Measurements from ENCODE around the gene FLT3. TPM values are rescaled to one million over a fixed set of nuclear protein-coding genes. Genes with fewer than 3 reads are reported as not detected.

The FLT3 gene
- polyA plus RNA-seq, 1 experiment = not detected

DNA sequence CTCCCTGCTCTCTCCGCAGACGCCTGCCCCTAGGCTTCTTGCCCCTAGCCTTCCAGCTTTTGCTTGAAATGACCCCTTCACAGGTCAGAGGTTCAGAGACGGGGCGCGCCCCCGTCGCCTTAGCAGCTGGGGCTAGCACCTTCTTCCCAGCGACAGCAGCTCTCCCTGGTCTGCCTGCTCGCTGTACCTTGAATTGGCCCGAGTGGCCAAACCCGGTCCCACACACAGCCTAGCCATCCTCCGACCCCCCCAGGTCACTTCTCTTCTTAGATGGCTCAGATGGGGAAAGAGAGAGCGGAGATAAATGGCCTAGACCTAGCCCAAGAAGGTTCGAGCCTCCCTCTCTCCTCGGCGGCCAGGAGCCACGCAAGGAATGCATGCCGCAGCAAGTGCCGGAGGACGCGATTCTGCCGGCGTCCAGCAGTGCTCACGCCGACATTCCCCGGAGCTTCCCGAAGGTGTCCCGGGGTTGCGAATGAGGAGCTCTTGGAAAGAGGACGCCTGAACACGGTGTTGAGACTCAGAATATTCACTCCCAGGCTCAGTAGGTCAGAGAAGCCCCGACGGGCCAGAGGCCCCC is 132.6 kb downstream of the FLT3 start:
- H3K36me3 ChIP-seq (ENCODE audit: control insufficient read depth, insufficient read depth, low read length) = no peaks in the 10 kb centered on the region
- CTCF ChIA-PET = interaction anchor here (0.9 to 1.6 kb wide), 3 partner anchors 14 to 141 kb away, joined by 3 to 4 read pairs (median 3); no protein-coding TSS in a partner anchor

GRCh38 chr13:27967203-27967735 is 133.1 kb downstream of the FLT3 start:
- TF ChIP-seq CTCF (IDR thresholded peaks at IDR 0.05; ENCODE audit: insufficient read depth, low read depth, low read length) = no peak
- POLR2A ChIA-PET = no interaction called here
- Histone ChIP-seq H3K4me3 (ENCODE audit: low read depth, low read length) (no peak overlapping the region), H3K27me3 (ENCODE audit: control insufficient read depth, insufficient read depth, low read length) (peaks cover 76% of the 10 kb centered on the region), H3K36me3 (ENCODE audit: control insufficient read depth, insufficient read depth, low read length) (no peaks in the 10 kb centered on the region)
- CTCF ChIA-PET = interaction anchor here (1.1 to 1.6 kb wide), 2 partner anchors 16 to 140 kb away, joined by 3 read pairs; no protein-coding TSS in a partner anchor
- no peak for DNase-seq (ENCODE audit: low read depth)

More for the DNA sequence above, 132.6 kb downstream of the FLT3 start:
- no peak overlapping the region for H3K4me3 ChIP-seq (ENCODE audit: low read depth, low read length)
- DNase-seq (ENCODE audit: low read depth) = no peak
- TF ChIP-seq CTCF (IDR thresholded peaks at IDR 0.05; ENCODE audit: insufficient read depth, low read depth, low read length) = no peak
- H3K27me3 ChIP-seq (ENCODE audit: control insufficient read depth, insufficient read depth, low read length) = peaks cover 75% of the 10 kb centered on the region
- POLR2A ChIA-PET = no interaction called here

DNA sequence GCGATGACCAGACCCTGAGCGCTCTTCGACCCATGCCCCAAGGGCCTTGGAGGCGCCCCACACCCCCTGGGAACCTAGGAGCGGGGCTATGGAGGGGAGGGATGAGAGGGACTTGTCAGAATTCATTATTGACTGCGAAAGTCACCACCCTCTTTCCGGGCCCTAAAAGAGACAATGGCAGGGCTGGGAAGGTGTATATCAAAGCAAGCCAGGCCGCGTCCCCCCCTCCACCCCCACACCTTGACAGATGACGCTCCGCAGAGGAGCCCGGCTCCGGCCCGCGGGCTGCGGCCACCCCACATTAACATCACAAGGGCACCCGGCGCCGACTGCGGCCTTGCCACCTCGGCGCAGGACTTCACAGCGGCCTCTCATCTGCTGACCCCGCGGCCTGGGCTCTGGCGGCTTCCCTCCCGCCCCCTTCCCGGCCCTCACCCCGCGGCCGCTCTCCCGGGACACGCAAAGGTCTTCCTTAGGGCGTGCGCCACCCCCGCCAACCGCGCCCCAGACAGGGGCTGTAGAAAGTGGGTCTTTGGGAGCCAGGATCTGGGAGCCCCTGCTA is 133.7 kb downstream of the FLT3 start:
- H3K27me3 ChIP-seq (ENCODE audit: control insufficient read depth, insufficient read depth, low read length) = peaks cover 75% of the 10 kb centered on the region
- no peak overlapping the region for H3K4me3 ChIP-seq (ENCODE audit: low read depth, low read length)
- ChIA-PET POLR2A (no interaction called here), CTCF (interaction anchor here (1.1 to 1.6 kb wide), 2 partner anchors 16 to 140 kb away, joined by 3 read pairs; no protein-coding TSS in a partner anchor)
- H3K36me3 ChIP-seq (ENCODE audit: control insufficient read depth, insufficient read depth, low read length) = no peaks in the 10 kb centered on the region
- DNase-seq (ENCODE audit: low read depth) = no peak
- TF ChIP-seq CTCF (IDR thresholded peaks at IDR 0.05; ENCODE audit: insufficient read depth, low read depth, low read length) = no peak

DNA sequence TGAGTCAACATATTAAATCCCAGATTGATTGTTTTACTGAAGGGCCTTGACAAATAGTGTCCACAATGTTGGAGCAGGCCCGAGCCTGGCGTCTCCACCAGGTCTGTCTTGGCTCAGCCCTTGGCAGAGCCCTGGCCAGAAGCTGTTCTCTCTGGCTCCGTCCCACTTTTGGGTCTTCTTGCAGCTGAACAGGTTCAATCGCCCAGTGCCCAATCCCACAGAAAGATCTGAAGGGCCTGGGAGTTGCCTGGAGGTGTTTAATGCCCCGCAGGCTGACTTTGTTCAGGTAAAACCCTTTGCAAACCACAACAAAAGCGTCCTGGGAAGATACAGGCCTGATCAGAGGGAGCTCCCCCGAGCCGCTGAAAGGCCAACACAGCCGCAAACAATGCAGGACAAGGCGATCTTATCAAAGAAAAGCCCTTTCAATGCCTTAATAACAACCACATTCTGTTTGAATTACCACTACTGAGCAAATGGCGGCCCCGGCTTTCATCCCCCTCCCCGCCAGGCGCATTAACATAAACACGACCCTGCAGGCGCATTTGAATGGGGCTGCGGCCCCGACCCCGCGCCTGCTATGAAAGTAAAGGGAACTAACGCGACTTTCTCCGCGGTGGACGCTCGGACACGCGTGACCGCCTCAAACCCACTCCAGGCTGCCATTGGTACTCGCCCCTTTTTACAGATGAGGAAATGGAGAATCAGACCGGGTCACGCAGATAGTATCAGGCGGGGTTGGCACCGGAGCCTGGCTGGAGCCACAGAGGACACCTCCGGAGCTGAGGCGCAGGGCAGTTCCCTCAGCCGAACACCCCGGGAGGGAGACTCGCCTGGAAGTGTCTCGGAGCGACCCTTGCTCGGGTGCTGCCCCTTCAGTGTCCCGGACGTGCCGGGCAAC is 134.4 kb downstream of the FLT3 start:
- H3K27me3 ChIP-seq (ENCODE audit: control insufficient read depth, insufficient read depth, low read length) = peaks cover 75% of the 10 kb centered on the region
- DNase-seq (ENCODE audit: low read depth) = no peak
- no peaks in the 10 kb centered on the region for H3K36me3 ChIP-seq (ENCODE audit: control insufficient read depth, insufficient read depth, low read length)
- TF ChIP-seq CTCF (IDR thresholded peaks at IDR 0.05; ENCODE audit: insufficient read depth, low read depth, low read length) = no peak
- no peak overlapping the region for H3K4me3 ChIP-seq (ENCODE audit: low read depth, low read length)
- POLR2A ChIA-PET = no interaction called here
- CTCF ChIA-PET = no interaction called here

DNA sequence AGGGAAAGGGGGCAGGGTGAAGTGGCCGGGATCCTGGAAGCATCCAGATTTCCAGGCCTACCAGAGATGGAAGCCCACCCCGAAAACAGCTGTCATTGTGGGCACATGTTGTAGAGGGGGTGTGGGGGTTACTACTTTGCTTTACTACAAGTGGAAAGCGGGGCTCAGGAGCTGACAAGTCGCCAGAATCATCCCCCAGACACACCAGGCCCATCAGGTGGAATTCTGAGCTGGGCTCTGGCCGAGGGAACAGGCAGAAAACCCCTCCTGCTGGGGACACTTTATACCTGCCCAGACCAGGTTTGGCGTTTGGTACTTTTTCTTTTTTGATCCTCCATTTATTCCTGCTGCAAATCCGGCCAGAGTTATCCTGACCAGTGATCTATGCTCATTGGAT is 135.0 kb downstream of the FLT3 start:
- Histone ChIP-seq H3K4me3 (ENCODE audit: low read depth, low read length) (no peak overlapping the region), H3K36me3 (ENCODE audit: control insufficient read depth, insufficient read depth, low read length) (no peaks in the 10 kb centered on the region), H3K27me3 (ENCODE audit: control insufficient read depth, insufficient read depth, low read length) (peaks cover 73% of the 10 kb centered on the region)
- ChIA-PET POLR2A (no interaction called here), CTCF (interaction anchor here (1.5 kb wide), 1 partner anchor 97 kb away, joined by 3 read pairs; no protein-coding TSS in a partner anchor)
- no peak for DNase-seq (ENCODE audit: low read depth)
- no peak for TF ChIP-seq CTCF (IDR thresholded peaks at IDR 0.05; ENCODE audit: insufficient read depth, low read depth, low read length)
